ENCODE data around the gene FIGN. TPM values are rescaled to one million over a fixed set of nuclear protein-coding genes. Genes with fewer than 3 reads are reported as not detected.

Gene FIGN
- total RNA-seq, 1 experiment from 2014 or later = 7.3 TPM

- 0 out of 2 replicates have a peak, but pooled peaks cover 6% of the 10 kb centered on the region for H3K36me3 ChIP-seq
- no peak overlapping the region for H3K27ac ChIP-seq
- DNase-seq = no peak
Observed at GRCh38 chr2:163610817-163611556, 124.8 kb downstream of the FIGN start.

GRCh38 chr2:163607630-163608029 is 128.2 kb downstream of the FIGN start:
- Histone ChIP-seq H3K4me3 (no peak overlapping the region), H3K9me3 (replicated peaks) (no peaks in the 10 kb centered on the region), H3K27me3 (no peaks in the 10 kb centered on the region), H3K27ac (no peak overlapping the region), H3K36me3 (0 out of 2 replicates have a peak, but pooled peaks cover 6% of the 10 kb centered on the region), H3K4me1 (no peaks in the 10 kb centered on the region)
- DNase-seq = no peak

More at GRCh38 chr2:163610817-163611556, 124.8 kb downstream of the FIGN start:
- Histone ChIP-seq H3K27me3 (no peaks in the 10 kb centered on the region), H3K9me3 (replicated peaks) (no peaks in the 10 kb centered on the region), H3K4me1 (no peaks in the 10 kb centered on the region), H3K4me3 (no peak overlapping the region)

GRCh38 chr2:163606878-163607277 is 128.9 kb downstream of the FIGN start:
- Histone ChIP-seq H3K9me3 (replicated peaks) (no peaks in the 10 kb centered on the region), H3K4me3 (no peak overlapping the region), H3K27ac (no peak overlapping the region), H3K4me1 (no peaks in the 10 kb centered on the region), H3K36me3 (0 out of 2 replicates have a peak, but pooled peaks cover 6% of the 10 kb centered on the region), H3K27me3 (no peaks in the 10 kb centered on the region)
- DNase-seq = no peak

- H3K27ac ChIP-seq = no peak overlapping the region
- H3K27me3 ChIP-seq = no peaks in the 10 kb centered on the region
- H3K9me3 ChIP-seq (replicated peaks) = no peaks in the 10 kb centered on the region
- DNase-seq = no peak
- 0 out of 2 replicates have a peak, but pooled peaks cover 6% of the 10 kb centered on the region for H3K36me3 ChIP-seq
- no peaks in the 10 kb centered on the region for H3K4me1 ChIP-seq
- H3K4me3 ChIP-seq = no peak overlapping the region
Observed at GRCh38 chr2:163605779-163606178, 130.0 kb downstream of the FIGN start.

- H3K4me1 ChIP-seq = no peaks in the 10 kb centered on the region
- no peak overlapping the region for H3K4me3 ChIP-seq
- no peaks in the 10 kb centered on the region for H3K27me3 ChIP-seq
- H3K36me3 ChIP-seq = 0 out of 2 replicates have a peak, but pooled peaks cover 3% of the 10 kb centered on the region
- no peaks in the 10 kb centered on the region for H3K9me3 ChIP-seq (replicated peaks)
- H3K27ac ChIP-seq = no peak overlapping the region
- no peak for DNase-seq
Observed at GRCh38 chr2:163604941-163605555, 130.8 kb downstream of the FIGN start.

- Histone ChIP-seq H3K4me3 (no peak overlapping the region), H3K4me1 (no peaks in the 10 kb centered on the region), H3K27ac (no peak overlapping the region), H3K9me3 (replicated peaks) (no peaks in the 10 kb centered on the region), H3K36me3 (no peaks in the 10 kb centered on the region), H3K27me3 (no peaks in the 10 kb centered on the region)
- DNase-seq = no peak
Observed at GRCh38 chr2:163602196-163602595, 133.6 kb downstream of the FIGN start.

GRCh38 chr2:163601377-163601776 is 134.4 kb downstream of the FIGN start:
- no peak for DNase-seq
- Histone ChIP-seq H3K9me3 (replicated peaks) (no peaks in the 10 kb centered on the region), H3K27me3 (no peaks in the 10 kb centered on the region), H3K4me3 (no peak overlapping the region), H3K27ac (no peak overlapping the region), H3K4me1 (no peaks in the 10 kb centered on the region), H3K36me3 (no peaks in the 10 kb centered on the region)

GRCh38 chr2:163600801-163601200 is 135.0 kb downstream of the FIGN start:
- Histone ChIP-seq H3K27me3 (no peaks in the 10 kb centered on the region), H3K36me3 (no peaks in the 10 kb centered on the region), H3K9me3 (replicated peaks) (no peaks in the 10 kb centered on the region), H3K4me3 (no peak overlapping the region), H3K27ac (no peak overlapping the region), H3K4me1 (no peaks in the 10 kb centered on the region)
- no peak for DNase-seq

- Histone ChIP-seq H3K27me3 (no peaks in the 10 kb centered on the region), H3K27ac (no peak overlapping the region), H3K9me3 (replicated peaks) (no peaks in the 10 kb centered on the region), H3K4me1 (no peaks in the 10 kb centered on the region), H3K36me3 (no peaks in the 10 kb centered on the region), H3K4me3 (no peak overlapping the region)
- no peak for DNase-seq
Observed at GRCh38 chr2:163595028-163595427, 140.8 kb downstream of the FIGN start.

GRCh38 chr2:163594497-163594896 is 141.3 kb downstream of the FIGN start:
- Histone ChIP-seq H3K27me3 (no peaks in the 10 kb centered on the region), H3K27ac (no peak overlapping the region), H3K9me3 (replicated peaks) (no peaks in the 10 kb centered on the region), H3K36me3 (no peaks in the 10 kb centered on the region), H3K4me3 (no peak overlapping the region), H3K4me1 (no peaks in the 10 kb centered on the region)
- no peak for DNase-seq

- Histone ChIP-seq H3K4me3 (no peak overlapping the region), H3K4me1 (no peaks in the 10 kb centered on the region), H3K27ac (no peak overlapping the region), H3K36me3 (no peaks in the 10 kb centered on the region), H3K9me3 (replicated peaks) (no peaks in the 10 kb centered on the region), H3K27me3 (no peaks in the 10 kb centered on the region)
- DNase-seq = no peak
Observed at GRCh38 chr2:163593982-163594381, 141.8 kb downstream of the FIGN start.

GRCh38 chr2:163592954-163593622 is 142.7 kb downstream of the FIGN start:
- H3K4me3 ChIP-seq = no peak overlapping the region
- no peak overlapping the region for H3K27ac ChIP-seq
- H3K36me3 ChIP-seq = no peaks in the 10 kb centered on the region
- H3K4me1 ChIP-seq = no peaks in the 10 kb centered on the region
- no peak for DNase-seq
- no peaks in the 10 kb centered on the region for H3K27me3 ChIP-seq
- no peaks in the 10 kb centered on the region for H3K9me3 ChIP-seq (replicated peaks)

- Histone ChIP-seq H3K36me3 (no peaks in the 10 kb centered on the region), H3K9me3 (replicated peaks) (no peaks in the 10 kb centered on the region), H3K27ac (no peak overlapping the region), H3K4me3 (no peak overlapping the region), H3K4me1 (no peaks in the 10 kb centered on the region), H3K27me3 (no peaks in the 10 kb centered on the region)
- no peak for DNase-seq
Observed at GRCh38 chr2:163591461-163591860, 144.3 kb downstream of the FIGN start.

- DNase-seq = no peak
- no peak overlapping the region for H3K27ac ChIP-seq
- no peaks in the 10 kb centered on the region for H3K27me3 ChIP-seq
- no peak overlapping the region for H3K4me3 ChIP-seq
- H3K4me1 ChIP-seq = no peaks in the 10 kb centered on the region
- H3K36me3 ChIP-seq = no peaks in the 10 kb centered on the region
- H3K9me3 ChIP-seq (replicated peaks) = no peaks in the 10 kb centered on the region
Observed at GRCh38 chr2:163580757-163581156, 155.1 kb downstream of the FIGN start.

- Histone ChIP-seq H3K4me1 (no peaks in the 10 kb centered on the region), H3K4me3 (no peak overlapping the region), H3K9me3 (replicated peaks) (no peaks in the 10 kb centered on the region), H3K27ac (no peak overlapping the region), H3K27me3 (no peaks in the 10 kb centered on the region), H3K36me3 (no peaks in the 10 kb centered on the region)
- DNase-seq = no peak
Observed at GRCh38 chr2:163574309-163574708, 161.5 kb downstream of the FIGN start.
